ENCODE data around the gene CDK5R2. TPM values are rescaled to one million over a fixed set of nuclear protein-coding genes. Genes with fewer than 3 reads are reported as not detected.

The CDK5R2 gene
- total RNA-seq, 1 experiment from 2014 or later, result 0.75 TPM

GRCh38 chr2:218986148-218986761 is 26.8 kb downstream of the CDK5R2 start:
- DNase-seq (ENCODE audit: low spot score), result no peak

GRCh38 chr2:218988164-218988563 is 28.7 kb downstream of the CDK5R2 start:
- DNase-seq (ENCODE audit: low spot score), result no peak

- DNase-seq (ENCODE audit: low spot score), result no peak
These were observed 29.2 kb downstream of the CDK5R2 start for GRCh38 chr2:218988650-218989049.

- DNase-seq (ENCODE audit: low spot score), result no peak
These were observed 30.6 kb downstream of the CDK5R2 start for GRCh38 chr2:218990052-218990451.

- no peak for DNase-seq (ENCODE audit: low spot score)
These were observed 31.1 kb downstream of the CDK5R2 start for GRCh38 chr2:218990612-218991011.

DNA sequence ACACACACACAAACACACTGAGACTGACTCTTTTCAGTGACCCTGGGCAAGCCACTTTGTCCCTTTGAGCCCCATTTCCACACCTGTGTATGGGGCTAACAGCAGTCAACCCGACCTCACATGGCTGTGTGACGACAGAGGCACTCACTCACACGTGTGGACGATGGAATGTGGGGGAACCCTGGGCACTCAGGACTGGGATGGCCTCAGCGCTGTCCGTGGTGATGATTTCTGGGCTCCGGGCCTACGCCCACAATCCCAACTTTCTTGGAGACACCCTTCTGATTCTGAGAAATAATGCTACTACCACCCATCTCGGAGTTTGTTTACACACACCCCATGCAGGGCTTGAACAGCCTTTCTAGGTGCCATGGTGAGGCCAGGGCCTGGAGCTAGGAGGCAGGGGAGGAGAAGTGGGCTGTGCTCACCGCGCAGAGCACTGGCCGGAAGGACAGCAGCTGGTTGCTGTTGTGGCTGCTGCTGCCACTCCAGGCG is 32.3 kb downstream of the CDK5R2 start:
- DNase-seq (ENCODE audit: low spot score), result no peak

GRCh38 chr2:218992196-218992595 is 32.7 kb downstream of the CDK5R2 start:
- DNase-seq (ENCODE audit: low spot score), result no peak

- DNase-seq (ENCODE audit: low spot score), result no peak
These were observed 33.4 kb downstream of the CDK5R2 start for GRCh38 chr2:218992703-218993344.

- no peak for DNase-seq (ENCODE audit: low spot score)
These were observed 34.2 kb downstream of the CDK5R2 start, which contains the start of gene CRYBA2 for GRCh38 chr2:218993345-218994315. Gene CRYBA2 (minus strand): TSS chr2:218993422. CDS start chr2:218993176, 246 bp downstream.

DNA sequence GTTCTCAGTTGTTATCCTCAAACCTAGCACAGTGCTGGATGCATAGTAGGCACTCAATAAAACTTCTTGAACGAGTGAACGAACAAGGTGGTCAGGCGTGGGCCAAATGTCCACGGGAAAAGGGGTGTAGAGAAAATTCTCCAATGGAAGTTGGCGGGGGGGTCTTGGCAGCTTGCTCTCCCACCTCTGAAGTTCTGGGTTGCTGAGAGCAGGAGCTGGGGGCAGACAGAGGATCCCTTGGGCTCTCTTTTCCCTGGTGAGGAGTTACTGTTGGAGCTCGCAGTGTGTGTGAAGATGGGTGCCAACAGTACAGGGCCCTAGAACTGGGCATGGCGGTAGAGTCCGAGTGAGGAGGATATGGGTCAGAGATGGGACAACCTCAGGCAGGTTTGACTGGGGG is 36.1 kb downstream of the CDK5R2 start:
- DNase-seq (ENCODE audit: low spot score), result no peak

- DNase-seq (ENCODE audit: low spot score), result peak; percentile 84
These were observed 36.7 kb downstream of the CDK5R2 start for GRCh38 chr2:218995972-218996711.

GRCh38 chr2:218996937-218997336 is 37.5 kb downstream of the CDK5R2 start:
- no peak for DNase-seq (ENCODE audit: low spot score)

DNA sequence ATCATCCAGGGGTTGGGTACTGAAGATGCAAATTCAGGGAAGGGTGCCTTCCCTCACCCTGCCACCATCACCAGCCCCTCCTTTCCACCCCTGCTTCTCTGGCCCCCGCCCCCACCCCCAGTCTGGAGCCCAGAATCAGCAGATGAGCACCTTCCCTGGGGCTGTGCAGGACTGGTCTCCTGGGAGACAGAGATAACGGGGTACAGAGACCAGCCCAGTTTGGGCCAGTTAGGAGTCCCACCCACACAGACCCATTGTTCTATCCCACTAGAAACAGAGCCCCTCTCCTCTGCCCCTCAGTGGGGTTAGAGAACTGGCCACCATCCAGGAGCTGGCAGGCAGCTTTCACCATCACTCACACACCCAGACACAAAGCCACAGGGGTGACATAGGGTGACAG is 38.3 kb downstream of the CDK5R2 start:
- no peak for DNase-seq (ENCODE audit: low spot score)

GRCh38 chr2:218998414-218999002 is 39.0 kb downstream of the CDK5R2 start:
- no peak for DNase-seq (ENCODE audit: low spot score)

GRCh38 chr2:218999021-218999880 is 39.8 kb downstream of the CDK5R2 start:
- DNase-seq (ENCODE audit: low spot score), result no peak

DNA sequence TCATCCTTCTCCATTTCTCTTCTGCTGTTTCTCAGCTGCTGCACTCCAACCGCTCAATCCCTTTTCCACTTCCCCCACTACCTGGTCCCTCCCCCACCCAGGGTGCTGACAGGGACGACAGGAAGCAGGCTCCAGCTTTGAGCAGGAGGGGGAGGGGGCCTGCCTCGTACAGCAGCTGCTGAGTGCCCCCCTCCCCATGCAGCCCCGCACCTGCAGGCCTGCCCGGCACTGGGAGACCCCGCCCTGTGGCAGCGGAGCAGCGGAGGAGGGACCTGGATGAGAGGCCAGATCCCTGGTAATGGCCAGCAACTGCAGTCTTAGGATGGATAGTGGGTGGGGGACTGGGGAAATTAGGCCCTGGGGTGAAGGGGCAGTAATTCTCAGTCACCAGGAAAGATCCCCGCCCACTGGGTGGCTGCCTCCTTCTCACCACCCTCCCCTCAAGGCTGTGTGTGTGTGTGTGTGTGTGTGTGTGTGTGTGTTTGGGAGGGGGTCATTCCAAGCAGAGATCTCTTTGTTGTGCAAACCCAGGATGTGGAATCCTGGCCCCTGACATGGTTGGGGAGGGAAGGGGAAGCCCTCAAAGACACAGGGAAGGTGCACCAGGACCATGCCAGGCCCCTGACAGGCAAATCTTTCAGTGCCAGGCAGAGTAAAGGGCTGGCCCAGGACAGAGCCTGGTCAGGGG is 40.6 kb downstream of the CDK5R2 start:
- no peak for DNase-seq (ENCODE audit: low spot score)

DNA sequence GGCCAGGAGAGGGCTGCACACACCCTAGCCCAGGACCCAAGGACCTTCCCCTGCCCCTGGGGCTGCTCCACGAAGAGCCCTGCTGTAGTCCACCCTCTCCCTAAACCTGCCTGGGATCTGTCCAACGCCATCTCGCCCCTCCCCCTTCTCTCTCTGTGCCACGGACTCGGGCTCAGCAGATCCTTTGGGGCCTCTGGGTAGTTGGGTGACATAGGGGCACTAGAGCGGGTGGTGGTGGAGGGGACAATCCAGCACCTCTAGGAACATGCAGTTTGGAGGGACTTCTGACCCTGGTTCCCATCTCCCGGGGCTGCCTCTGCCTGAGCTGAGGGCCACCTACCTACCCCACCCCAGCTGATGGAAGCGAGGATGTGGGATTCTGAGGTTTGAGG is 41.1 kb downstream of the CDK5R2 start:
- no peak for DNase-seq (ENCODE audit: low spot score)

DNA sequence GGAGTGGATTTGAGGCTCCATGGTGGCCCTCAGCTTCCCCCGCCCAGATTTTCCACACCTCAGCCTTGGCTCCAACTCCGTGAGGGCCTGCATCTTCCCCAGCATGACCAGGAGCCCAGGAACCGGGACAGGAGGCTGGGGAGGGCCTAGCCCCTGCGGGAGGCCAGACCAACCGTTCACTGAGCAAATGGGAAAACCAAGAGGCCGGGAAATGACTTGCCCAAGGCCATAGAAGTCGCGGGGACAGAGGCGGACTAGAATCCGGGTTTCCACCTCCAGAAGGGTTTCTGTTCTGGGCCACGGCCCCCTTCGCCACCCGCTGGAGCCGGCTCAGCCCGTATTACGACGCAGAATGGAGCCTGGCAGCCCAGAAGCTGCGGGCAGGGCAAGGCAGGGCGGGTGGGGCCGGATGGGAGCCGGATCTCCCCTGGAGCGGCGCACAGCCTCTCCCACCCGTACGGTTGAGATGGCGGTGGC is 41.7 kb downstream of the CDK5R2 start:
- DNase-seq (ENCODE audit: low spot score), result no peak
